HG03571 (cell line): ENCODE measurements around the gene HLA-DQB1.
"Not testable (repeated sequence)": the region's sequence is repeated elsewhere in the genome, so short reads cannot be mapped to it uniquely, and the experiment has no call there.

Experiments
- ATAC-seq: cut with Tn5 transposase; IDR thresholded peaks from one replicate; pipeline ENCODE4 v1.9.1; 2021; ENCODE audit not compliant: unreplicated experiment

The HLA-DQB1 gene

DNA sequence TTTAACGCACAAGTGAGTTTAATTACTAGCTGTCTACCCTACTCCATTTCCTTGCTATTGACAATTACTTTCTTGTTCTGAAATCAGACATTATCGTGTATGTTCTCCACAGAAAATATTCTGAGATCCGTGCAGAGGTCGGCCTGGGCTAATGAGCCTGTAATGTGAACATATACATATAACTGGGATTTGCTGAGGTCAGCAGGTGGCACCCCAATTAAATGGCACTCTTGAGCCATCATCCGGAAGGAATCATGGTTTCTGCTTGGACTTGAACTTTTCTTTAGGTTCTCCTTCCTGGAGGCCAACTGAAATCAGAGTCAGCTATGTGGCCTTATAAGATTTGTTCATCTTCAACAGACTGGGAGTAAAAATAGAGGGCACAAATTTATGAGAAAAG is 3.6 kb downstream of the HLA-DQB1 start:
- ATAC-seq, result no peak

DNA sequence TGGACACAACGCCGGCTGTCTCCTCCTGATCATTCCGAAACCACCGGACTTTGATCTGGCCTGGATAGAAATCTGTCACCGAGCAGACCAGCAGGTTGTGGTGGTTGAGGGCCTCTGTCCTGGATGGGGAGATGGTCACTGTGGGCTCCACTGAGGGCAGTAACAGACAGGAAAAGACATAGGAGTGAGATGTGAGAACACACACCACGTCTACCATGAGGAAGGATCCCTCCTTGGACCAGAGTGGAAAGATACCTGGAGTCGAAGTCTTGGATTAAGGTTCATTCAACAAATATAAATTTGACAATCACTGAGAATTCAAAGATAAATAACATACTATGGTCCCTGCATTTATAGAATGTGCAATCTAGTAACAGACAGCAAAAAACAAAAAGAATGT is 4.4 kb downstream of the HLA-DQB1 start:
- no peak for ATAC-seq

DNA sequence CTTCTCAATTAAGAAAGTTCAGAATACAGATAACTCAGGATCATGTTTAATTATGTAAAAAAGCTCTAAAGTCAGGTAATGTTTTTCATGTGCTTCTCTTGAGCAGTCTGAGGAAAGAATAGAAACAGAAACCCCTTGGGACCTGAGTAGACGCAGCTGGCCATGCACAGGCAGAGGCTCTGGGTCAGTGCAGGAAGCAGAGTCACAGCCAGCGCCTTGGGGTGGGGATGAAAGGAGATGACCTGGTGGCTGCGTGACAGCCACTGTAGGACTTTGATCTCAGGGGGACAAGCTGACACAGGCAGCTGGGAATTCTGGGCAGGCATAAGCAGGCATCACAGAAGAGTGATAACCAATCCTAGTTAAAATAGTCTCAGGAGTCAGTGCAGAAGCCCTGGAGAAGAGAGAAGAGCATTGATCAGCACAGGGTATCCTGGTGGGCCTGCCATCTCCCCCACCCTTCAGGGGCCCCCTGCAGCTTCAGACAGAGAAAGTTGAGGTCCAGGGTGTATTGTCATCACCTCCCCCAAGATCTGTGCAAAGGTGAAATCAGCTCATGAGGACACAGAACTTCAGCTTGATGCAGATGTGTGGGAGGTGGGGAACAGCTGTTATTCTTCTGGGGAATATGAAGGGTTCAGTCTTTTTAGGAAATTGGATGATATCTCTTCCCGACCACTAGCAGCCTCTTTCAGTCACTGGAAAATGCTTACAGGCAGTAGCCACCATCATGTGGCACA is 6.4 kb downstream of the HLA-DQB1 start:
- no peak for ATAC-seq

DNA sequence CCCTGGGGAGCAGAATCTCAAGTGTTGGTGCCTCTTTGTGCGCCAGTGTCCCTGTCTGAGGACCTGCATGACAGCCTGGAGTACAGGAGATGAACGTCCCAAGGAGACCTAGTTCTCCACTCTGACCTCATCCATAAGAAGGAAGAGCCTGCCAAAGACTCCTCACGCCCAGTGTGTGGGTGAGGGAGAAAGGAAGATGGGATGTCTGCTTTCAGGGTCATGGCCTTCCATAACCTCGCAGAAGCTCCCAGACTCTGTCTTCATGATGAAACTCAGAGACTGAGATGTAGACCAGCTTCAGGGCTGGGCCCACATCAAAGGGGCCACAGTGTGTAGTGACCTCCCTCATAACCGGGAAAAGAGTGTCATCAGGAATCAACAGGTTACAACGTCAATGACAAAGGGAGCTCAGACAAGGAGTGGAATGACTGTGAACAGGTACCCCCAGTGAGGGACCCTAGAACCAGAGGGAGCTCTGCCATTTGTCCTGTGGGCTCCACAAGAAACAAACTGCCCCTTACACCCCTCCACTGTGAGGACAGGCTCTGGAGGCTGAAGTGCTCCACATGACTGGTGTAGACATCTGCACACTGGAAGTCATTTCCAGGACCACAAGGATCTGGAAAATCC is 8.1 kb downstream of the HLA-DQB1 start:
- ATAC-seq, result no peak

DNA sequence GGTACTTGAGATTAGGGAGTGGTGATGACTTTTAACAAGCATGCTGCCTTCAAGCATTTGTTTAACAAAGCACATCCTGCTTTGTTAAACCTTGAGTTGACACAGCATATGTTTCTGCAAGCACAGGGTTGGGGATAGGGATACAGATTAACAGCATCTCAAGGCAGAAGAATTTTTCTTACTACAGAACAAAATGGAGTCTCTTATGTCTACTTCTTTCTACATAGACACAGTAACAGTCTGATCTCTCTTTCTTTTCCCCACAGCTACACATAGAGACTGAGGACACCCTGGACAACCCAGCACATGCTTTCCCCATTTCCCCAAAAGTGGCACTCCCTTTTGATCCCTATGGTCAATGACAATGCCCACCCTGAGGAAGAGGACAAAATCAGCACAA is 8.6 kb downstream of the HLA-DQB1 start:
- not testable (repeated sequence) for ATAC-seq

DNA sequence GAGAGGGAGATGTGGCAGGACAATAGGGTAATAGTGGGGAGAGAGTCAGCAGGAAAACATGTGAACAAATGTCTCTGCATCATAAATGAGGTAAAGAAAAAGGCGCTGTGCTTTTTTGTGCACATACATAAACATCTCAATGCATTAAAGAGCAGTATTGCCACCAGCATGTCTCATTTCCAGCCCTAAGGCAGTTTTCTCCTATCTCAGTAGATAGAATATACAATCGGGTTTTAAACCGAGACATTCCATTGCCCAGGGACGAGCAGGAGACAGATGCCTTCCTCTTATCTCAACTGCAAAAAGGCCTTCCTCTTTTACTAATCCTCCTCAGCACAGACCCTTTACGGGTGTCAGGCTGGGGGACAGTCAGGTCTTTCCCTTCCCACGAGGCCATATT is 9.1 kb downstream of the HLA-DQB1 start:
- not testable (repeated sequence) for ATAC-seq

DNA sequence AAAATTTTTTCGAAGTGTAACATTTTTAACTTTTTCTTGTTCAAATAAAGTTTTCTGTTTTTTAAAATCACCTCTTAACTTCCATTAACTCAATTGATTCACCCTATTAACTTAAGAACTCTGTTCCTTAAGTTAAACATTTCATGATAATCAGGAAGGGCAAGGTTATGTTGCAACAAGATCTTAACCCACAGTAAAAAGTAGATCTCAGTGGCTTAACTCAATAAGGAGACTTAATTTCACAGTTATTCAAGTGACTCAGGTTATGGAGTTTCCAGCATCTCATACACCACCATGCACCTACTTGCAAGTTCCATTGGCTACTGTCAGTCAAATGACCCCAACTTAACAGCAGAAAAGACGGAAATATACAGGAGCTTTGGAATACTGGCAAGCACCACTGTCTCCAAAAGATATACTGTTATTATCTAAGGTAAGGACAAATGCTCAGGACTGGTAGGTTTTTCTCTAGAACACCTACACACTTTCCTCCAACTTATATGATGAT is 11.2 kb downstream of the HLA-DQB1 start:
- no peak for ATAC-seq

DNA sequence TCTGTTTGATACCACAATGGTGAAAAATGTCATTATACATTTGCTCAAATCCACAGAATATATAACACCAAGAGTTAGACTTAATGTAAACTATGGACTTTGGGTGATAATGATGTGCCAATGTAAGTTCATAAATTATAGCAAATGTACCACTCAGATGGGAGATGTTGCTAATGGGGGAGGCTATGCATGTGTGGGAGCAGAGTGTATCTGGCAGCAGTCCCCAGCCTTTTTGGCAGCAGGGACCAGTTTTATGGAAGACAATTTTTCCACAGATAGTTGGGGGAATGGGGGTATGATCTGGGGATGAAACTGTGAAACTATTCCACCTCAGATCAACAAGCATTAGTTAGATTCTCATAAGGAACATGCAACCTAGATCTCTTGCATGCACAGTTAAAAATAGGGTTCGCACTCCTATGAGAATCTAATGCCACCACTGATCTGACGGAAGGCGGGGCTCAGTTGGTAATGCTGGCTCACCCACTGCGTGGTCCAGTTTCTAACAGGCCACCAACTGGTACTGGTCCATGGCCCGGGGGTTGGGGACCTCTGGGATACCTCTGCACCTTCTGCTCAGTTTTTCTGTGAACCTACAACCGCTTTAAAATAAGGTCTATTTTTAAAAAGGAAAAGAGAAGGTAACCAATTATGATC is 21.3 kb downstream of the HLA-DQB1 start:
- ATAC-seq, result no peak

DNA sequence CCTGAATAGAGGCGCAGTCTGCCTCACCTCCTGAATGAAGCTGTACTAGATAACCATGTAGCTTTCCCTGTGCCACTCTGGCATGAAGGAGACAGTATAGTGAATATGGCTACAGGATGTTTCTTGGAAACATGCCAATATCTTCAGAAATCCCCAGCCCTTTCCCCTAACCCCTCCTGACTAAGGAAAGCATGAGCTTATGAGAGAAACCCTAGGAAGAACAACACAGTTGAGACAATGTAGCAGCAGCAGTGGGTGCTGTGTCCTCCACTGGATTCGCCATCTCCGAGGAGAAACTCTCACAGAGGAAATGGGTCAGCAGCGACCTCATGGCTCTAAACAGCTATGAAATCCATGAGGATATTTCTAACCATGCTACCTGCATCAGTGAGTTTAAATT is 22.6 kb downstream of the HLA-DQB1 start:
- ATAC-seq, result no peak

DNA sequence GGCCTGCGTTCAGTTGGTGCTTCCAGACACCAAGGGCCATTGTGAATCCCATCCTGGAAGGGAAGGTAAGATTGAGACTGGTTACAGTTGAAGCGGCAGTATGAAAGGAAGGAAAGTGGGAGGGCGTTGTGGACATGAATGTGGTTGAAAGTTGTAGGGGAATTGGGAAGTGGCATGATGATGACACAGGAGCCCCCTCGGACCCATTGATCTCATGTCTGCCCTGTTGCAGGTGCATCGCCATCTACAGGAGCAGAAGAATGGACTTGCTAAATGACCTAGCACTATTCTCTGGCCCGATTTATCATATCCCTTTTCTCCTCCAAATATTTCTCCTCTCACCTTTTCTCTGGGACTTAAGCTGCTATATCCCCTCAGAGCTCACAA is 23.7 kb downstream of the HLA-DQB1 start:
- no peak for ATAC-seq

DNA sequence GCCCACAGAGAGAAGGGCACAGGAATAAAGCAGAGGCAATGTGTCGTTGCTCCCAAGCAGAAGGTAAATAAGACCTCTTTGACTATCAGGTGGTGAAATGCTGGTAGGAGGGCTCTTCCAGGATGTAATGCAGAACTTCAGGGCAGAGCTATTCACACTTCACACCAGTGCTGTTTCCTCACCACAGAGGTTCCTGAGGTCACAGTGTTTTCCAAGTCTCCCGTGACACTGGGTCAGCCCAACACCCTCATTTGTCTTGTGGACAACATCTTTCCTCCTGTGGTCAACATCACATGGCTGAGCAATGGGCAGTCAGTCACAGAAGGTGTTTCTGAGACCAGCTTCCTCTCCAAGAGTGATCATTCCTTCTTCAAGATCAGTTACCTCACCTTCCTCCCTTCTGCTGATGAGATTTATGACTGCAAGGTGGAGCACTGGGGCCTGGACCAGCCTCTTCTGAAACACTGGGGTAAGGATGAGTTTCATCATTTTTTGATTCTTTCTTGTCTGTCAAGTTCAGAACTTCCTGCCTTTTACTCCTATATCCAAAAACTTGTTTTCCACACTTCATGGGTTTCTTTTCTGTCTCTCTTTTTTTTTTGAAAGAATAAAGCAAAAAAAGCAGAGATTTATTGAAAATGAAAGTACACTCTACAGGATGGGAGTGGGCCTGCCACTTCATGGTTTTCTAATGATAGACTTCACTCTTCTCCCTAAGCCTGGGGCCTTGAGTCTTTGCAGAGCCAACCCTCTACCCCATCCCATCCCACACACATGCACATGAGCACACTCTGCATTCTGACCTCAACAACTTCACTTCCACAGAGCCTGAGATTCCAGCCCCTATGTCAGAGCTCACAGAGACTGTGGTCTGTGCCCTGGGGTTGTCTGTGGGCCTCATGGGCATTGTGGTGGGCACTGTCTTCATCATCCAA is 24.4 kb downstream of the HLA-DQB1 start:
- not testable (repeated sequence) for ATAC-seq

DNA sequence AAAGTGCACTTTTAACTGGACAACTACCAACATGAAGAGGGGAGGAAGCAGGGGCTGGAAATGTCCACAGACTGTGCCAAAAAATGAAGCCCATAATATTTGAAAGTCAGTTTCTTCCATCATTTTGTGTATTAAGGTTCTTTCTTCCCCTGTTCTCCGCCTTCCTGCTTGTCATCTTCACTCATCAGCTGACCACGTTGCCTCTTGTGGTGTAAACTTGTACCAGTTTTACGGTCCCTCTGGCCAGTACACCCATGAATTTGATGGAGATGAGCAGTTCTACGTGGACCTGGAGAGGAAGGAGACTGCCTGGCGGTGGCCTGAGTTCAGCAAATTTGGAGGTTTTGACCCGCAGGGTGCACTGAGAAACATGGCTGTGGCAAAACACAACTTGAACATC is 25.3 kb downstream of the HLA-DQB1 start:
- no peak for ATAC-seq

DNA sequence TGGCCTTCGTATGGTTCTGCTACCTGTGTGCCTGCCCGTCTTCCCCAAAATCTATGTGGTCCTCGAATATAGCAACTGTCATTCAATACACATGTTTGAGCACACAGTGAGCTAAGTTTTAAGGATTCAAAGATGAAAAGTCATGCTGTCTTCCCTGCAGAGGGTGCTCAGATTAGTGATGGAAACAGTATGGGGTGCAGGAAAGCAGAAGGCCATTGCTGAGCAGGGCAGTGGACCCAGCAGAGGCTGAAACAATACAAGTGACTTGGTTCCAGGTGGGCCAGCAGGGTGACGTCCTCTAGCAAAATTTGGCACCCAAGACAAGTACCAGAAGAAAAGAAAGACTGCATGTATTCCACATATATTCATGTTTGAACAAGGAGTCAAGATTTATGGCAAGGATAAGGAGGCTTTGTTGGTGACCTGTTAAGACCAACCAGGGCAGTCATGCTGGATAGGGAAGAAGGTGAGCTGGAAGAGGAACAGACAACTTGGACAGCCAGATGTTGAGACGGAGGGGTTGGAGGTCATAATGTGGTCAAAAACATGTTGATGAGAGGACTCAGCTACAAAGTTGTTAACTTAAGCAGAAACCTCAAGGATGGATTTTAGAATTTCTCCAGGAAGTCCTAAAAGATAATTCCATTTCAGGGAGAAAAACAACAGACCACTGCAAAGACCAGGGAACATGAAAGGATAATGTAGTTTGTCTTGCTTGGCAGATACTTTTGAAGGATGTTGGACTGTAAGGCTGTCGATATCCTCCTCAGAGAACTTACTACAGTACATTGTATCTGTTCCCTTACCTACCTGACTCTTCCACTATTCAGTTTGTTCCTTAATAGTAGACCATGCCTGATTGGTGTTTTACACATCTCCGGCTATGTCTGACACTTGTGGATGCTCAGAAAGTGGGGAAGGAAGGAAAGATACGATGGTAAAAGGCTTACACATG is 26.7 kb downstream of the HLA-DQB1 start:
- ATAC-seq, result no peak

DNA sequence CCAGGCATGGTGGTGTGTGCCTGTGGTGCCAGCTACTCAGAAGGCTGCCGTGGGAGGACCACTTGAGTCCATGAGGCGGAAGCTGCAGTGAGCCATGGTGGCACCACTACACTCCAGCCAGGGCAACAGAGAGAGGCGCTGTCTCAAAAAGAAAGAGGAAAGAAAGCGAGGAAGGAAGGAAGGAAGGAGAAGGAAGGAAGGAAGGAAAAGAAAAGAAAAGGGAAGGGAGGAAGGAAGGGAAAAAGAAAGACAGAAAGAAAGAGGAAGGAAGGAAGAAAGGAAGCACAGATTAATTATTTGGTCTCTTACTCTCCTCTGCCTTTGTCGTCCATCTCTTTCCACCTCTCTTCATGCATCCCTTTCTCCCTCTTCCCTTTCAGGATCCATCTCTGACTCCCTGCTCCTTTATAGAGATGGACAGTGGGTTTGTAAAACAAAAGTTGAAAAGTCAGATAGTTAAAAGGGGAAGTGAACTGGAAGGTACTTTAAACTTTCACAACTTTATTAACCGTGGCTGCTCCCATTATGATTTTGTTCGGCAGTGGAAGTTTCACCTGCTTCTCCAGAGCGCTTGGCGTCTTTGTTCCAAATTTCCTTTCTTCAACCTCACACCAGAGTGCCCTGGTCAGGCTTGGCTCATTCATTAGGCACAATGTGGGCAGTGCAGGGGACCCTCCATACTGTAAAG is 27.8 kb downstream of the HLA-DQB1 start:
- no peak for ATAC-seq

DNA sequence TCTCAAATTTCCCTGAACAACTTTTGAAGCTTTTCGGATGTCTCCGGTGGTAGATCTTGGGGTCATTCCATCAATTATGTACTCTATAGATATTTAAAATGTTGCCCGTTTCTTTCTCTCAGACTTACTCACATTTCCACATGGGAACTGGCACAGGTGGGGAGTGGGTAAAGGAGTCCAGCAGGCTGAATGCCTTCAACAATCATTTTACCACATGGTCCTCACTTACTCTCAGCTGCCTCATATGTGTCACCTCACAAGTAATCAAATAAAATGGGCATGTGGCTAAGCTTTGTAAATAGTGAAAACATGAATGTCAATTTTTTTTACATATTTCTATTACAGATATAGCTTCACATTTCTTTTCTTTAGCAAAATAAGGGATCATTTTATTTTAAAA is 28.6 kb downstream of the HLA-DQB1 start:
- no peak for ATAC-seq

DNA sequence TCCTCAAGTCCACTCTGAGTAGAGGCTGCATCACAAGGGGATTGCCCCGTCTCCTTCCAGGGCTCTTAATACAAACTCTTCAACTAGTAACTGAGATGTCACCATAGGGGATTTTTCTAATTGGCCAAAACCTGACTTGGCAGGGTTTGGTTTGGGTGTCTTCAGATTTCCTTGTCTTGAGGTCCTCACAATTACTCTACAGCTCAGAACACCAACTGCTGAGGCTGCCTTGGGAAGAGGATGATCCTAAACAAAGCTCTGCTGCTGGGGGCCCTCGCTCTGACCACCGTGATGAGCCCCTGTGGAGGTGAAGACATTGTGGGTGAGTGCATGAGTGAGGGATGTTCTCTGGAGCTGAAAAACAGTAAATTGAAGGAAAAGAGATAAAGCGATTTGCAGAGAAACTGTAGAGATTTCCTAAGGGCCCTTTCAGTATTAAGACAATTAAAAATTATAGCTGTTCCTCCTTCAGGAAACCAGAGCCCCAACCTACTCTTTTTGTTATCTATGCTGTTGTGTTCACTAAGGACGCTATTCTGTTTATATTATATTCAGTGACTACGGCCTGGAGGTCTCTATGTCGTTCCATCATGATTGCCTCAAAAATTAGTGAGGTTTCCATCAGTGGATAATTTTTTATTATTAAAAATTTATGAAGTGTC is 29.1 kb downstream of the HLA-DQB1 start, which contains the start of gene HLA-DQA1:
Gene HLA-DQA1 (plus strand): TSS at position 188 of the 662 bp plus-strand sequence. CDS start 53 bp downstream, at position 241.
- ATAC-seq, result peak; percentile 80

DNA sequence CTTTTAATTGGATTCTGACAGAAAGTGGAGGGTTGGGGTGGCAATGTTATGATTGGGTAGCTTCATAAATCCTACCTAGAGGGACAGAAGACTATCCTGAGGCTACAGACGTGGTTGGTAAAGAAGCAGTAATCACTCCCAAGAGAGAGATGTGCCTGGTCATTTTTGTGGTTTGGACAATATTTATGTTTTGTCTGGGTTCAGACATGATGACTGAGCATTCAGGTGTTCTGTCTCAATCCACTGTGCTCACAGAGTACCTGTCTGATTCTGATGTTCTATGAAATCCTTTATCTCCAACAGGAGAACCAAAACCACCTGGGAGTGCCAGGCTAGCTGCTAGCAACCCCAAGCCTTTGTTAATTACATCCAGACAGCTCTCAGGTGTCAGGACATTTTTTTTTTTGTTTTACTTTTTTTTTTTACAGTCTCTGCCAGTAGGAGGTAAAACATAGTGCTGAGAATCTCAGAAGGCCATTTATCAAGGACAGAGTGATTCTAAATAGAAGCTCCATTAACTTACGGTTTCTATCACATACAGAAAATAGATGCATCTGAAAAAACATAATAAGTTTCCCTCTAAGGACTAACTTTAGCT is 30.8 kb downstream of the HLA-DQB1 start:
- no peak for ATAC-seq

DNA sequence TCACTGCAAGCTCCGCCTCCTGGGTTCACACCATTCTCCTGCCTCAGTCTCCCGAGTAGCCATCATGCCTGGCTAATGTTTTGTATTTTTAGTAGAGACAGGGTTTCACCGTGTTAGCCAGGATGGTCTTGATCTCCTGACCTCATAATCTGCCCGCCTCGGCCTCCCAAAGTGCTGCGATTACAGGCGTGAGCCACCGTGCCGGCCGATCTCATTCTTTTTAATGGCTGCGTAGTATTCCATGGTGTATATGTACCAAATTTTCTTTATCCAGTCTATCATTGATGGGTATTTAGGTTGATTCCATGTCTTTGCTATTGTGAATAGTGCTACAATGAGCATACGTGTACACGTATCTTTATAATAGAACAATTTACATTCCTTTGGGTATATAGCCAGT is 36.7 kb downstream of the HLA-DQB1 start:
- ATAC-seq, result not testable (repeated sequence)
